GM21381 (cell line): ENCODE data around the gene SLC39A11.
"Not testable (repeated sequence)": the region's sequence is repeated elsewhere in the genome, so short reads cannot be mapped to it uniquely, and the experiment has no call there.

Experiments
- ATAC-seq: cut with Tn5 transposase; IDR thresholded peaks from one replicate; pipeline ENCODE4 v1.9.1; 2021; ENCODE audit warnings: mild to moderate bottlenecking, moderate library complexity; ENCODE audit not compliant: unreplicated experiment

The SLC39A11 gene

DNA sequence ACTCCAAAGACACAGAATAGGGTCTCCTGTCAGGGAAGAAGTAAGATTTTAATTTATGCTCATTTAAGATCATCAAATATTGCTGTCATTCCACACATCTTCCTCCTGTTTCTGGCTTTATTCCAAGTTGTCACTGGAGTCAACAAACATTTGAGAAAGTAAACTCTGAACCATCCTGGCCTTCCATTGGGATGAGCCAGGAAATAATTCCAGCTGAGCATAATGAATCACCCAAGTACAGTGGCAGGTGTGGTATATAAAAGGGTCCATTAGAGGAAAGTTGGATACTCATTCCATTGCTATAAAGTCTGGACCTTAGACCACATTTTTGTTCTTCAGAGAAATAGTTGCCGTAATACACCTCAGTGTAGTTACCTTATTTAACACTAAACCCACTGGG lies 246.1 kb downstream of the SLC39A11 start:
- ATAC-seq = no peak

DNA sequence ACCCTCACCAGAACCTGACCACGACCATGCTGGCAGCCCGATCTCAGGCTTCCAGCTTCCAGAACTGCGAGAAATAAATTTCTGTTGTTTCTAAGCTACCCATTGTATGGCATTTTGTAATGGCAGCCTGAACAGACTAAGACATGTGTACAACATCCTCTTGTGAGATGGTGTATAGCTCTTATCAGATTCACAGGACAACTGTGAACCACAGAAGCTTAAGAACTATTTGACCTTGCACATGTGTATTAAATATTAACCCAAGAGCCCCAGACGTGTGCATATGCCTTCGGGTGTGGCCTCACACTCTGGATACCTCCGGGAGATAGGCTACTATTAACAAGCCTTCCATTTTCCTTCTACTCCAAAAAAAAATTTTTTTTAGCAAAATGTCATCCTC lies 248.9 kb downstream of the SLC39A11 start:
- ATAC-seq = no peak

DNA sequence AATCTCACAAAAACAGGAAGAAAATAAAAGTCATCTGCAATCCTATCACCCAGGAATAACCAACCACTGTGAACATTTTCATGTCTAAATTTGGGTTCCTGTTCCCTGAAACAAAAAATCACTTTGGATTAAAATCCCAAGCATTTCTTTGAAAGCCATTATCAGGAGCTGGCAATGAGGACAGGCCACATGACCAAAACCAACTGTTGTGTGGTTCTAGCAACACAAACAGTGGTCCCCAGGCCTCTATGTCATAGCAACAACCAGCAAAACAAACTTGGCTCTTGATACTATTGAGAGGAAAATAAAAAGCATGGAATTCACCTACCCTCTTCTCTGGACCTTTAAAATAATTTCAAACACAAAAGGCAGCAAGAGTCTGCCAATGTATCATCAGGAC lies 252.5 kb downstream of the SLC39A11 start:
- no peak for ATAC-seq

DNA sequence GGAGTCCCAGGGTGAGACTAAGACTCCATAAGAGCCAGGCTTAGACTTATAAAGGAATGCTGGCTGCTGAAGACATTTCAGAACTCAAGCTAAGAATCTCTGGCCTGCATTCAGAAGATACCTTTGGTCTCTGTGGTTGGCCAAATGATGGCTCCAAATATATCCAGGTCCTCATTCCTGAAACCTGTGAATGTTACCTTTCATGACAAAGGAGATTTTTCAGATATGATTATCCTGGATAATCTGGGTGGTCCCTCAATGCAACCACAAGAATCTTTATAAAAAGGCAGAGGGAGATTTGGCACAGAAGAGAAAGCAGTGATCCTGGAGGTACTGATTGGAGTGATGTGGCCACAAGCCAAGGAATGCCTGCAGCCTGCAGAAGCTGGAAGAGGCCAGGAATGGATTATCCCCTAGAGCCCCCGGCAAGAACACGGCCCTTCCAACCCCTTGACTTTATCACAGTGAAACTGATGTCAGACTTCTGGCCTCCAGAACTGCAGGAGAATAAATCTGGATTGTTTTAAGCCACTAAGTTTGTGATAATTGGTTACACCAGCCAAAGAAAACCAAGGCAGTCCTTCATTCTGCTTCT lies 253.3 kb downstream of the SLC39A11 start:
- no peak for ATAC-seq

DNA sequence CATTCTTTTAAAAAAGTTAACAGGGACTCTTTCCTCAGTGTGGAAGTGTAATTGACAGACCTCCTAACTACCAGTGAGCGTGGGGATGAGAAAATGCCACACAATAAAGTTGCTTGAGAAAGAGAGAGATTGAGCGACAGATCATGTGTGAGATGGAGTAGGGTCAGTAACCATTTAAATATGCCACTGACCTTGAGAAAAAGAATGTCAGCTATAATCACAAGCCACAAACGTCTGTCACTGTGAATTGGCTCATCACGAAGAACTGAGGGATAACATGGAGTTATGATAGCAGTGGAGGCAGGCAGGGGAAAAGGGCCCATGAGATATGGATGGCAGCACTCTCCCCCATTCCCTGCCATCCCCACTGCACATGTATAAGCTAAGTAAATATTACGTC lies 253.9 kb downstream of the SLC39A11 start:
- ATAC-seq = no peak

DNA sequence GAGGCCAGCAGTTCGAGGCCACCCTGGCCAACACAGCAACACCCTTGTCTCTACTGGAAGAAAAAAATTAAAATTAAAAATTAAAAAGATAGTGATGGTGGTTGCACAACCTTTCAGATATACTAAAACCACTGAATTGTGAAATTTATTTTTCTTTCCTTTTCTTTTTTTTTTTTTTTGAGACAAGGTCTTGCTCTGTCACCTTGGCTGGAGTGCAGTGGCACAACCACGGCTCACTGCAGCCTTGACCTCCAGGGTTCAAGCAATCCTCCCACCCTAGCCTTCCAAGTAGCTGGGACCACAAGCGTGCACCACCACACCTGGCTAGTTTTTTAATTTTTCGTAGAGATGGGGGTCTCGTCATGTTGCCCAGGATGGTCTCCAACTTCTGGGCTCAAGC lies 254.4 kb downstream of the SLC39A11 start:
- no peak for ATAC-seq

DNA sequence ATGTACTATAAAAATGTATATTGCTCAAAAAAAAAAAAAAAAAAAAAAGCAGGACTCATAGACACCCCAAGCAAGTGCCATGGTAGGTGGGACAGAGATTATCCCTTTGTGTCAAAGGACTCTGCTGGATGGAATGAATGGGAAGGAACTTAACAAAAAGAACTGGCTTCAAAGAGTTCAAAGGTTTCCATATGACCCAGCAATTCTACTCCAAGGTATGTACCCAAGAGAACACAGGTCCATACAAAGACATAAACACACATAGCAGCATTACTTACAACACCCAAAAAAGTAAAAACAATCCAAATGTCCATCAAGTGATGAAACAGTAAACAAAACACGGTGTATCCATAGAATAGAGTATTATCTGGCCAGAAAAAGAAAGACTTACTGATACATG lies 255.2 kb downstream of the SLC39A11 start:
- ATAC-seq = no peak

DNA sequence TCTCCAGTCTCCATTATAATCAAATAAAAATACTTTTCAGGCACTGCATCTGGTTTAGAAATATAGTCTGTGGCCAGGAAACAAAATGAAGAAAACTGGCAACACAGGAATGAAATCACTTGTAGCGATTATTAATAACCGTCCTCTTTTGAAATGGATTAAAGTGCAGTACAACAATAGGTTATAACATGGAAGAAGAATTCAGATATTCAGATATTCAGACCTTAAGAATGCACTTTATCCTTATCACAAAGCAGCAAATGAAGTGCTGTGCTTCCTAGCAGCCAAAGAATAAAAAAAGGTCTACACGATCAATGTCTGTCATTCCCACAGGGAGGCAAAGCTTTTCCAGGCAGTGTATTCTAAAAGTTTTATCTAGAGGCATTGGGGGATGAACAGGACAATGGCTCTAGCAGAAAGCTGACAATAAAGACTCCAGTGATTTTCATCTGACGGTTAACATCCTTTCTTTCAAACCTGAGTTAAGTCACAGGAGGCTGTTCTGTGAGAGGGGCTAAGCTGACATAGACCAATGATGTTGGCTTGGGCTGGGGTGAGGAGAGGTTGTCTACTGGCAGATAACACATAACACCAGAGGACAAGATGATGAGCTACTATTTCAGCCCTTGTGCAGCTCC lies 259.2 kb downstream of the SLC39A11 start:
- ATAC-seq = no peak

DNA sequence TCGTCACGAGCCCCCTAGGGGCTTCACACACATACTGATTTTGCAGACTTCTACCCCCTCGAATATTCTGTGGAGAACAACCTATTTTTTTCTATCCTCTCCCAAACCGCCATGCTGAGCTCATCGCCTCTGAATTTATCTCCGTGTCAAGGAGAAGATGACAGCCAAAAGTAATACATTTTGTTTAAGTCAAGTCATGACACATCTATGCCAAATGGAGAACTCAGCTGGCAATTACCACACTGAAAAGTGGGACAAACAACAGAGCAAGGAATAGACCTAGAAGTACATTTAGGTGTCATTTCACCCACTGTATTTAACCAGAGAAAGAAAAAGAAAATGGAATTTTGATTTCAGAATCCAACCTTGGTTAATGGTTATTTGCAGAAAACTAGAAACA lies 260.2 kb downstream of the SLC39A11 start:
- ATAC-seq = no peak

DNA sequence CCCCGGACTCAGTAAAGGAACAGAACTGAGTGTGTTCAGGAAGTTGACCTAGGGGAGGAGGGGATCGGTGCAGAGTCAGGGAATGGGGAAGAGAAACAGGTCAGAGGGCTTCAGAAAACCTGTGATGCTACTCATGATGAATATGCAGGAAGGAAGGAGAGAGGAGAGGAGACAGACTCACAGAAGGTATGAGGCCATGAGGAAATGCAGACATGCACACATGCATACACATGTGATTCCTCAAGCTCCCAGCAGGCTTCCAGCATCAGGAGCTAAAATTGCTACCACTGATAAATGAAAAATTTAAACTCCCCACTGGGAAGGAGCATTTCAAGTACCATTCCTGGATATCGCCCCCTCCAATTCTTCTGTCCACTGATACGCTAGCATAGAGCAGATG lies 262.6 kb downstream of the SLC39A11 start:
- ATAC-seq = no peak

DNA sequence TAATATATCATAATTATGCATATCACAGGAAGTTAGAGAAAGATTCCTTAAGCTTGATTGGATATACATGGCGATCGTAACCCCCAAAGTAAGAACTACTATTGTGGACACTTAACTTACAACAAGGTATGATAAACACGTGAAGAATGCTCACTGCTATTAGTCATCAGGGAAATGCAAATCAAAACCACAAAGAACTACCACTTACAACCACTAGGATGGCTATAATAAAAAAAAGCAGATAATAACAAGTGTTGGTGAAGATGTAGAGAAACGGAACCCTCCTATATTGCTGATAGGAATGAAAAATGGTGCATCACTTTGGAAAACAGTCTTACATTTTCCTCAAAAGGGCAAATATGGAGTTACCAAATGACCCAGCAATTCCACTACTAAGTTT lies 265.9 kb downstream of the SLC39A11 start:
- ATAC-seq = no peak

DNA sequence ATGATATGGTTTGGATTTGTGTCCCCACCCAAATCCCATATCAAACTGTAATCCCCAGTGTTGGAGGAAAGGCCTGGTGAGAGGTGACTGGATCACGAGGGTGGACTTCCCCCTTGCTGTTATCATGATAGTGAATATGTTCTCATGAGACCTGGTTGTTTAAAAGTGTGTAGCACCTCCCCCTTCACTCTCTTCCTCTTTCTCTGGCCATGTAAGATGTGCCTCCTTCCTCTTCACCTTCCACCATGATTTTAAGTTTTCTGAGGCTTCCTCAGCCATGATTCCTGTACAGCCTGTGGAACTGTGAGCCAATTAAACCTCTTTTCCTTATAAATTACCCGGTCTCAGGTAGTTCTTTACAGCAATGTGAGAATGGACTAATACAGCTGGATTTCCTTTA lies 266.4 kb downstream of the SLC39A11 start:
- ATAC-seq = not testable (repeated sequence)

DNA sequence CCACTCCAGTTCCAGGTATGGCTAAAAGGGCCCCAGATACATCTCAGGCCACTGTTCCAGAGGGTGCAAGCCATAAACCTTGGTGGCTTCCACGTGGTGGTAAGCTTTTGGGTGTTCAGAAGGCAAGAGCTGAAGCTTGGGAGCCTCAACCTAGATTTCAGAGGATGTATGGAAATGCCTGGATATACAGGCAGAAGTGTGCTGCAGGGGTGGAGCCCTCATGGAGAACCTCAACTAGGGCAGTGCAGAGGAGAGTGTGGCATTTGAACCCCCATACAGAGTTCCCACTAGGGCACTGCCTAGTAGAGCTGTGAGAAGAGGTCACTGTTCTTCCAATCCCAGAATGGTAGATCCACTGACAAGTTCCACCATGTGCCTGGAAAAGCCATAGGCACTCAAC lies 267.3 kb downstream of the SLC39A11 start:
- ATAC-seq = no peak

DNA sequence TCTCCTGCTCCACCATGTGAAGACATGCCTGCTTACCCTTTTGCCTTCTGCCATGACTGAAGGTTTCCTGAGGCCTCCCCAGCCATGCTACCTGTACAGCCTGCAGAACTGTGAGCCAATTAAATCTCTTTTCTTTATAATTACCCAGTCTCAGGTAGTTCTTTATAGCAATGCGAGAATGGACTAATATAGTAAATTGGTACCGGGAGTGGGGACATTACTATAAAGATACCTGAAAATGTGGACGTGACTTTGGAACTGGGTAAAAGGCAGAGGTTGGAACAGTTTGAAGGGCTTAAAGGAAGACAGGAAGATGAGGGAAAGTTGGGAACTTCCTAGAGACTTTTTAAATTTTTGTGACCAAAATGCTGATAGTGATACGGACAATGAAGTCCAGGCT lies 268.2 kb downstream of the SLC39A11 start:
- not testable (repeated sequence) for ATAC-seq

DNA sequence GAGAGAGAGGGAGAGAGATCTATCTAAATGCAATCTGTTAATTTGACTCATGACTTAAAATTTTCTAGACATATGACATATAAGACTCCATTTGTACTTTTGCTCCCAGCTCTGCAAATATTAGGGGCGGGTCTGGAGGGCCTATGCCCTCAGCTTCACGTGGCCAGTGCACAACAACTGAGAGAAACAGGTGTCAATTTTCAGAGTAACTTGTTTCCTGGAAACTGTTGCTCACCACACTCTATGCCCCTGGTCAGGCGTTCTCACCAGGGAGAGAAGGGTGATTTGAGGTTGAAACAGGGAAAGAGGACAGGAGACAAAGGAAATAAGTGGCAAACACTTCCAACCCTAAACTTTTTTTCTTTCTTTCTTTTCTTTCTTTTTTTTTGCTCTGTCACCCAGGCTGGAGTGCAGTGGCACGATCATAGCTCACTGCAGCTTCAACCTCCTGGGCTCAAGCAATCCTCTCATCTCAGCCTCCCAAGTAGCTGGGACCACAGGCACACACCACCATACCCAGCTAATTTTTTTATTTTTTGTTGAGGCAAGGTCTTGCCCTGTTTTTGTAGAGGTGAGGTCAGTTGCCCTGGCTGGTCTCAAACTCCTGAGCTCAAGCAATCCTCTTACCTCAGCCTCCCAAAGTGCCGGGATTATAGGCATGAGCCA lies 270.0 kb downstream of the SLC39A11 start:
- no peak for ATAC-seq

DNA sequence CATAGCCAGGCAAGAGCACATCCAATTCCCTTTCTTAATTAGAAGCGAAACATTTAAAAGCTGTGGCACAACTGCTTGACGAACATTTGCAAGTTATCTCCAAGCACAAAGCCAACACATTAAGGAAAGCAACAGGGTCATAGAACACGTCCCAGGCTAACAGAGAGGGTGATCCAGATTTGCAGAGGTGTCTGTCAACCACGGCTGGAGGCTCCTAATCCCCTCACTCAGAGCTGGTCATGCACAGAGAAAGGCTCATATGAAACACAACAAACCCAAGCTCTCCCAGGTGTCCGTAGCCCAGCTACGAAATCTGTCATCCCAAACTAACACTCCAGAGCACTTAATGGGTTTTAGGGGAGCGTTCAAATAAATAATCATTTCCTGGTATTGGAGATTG lies 276.1 kb downstream of the SLC39A11 start:
- ATAC-seq = no peak

DNA sequence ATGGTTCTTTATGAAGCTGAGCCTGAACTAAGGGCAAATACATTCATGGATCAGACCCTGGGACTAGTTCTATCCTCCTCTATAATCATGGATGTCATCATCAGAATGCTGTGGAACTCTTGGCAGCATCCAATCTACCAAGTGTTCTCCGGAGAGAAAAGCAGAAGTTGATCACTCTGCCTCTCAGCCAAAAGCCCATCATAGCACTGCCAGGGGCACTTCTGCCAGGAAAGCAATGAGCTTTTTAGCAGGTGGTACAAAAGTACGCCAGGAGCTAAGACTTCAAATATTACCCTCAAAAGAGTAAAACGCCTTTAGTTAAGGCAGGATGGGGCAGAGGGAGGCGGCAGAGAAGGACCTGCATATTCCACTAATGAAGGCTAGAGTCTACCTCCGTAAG lies 279.0 kb downstream of the SLC39A11 start:
- no peak for ATAC-seq

DNA sequence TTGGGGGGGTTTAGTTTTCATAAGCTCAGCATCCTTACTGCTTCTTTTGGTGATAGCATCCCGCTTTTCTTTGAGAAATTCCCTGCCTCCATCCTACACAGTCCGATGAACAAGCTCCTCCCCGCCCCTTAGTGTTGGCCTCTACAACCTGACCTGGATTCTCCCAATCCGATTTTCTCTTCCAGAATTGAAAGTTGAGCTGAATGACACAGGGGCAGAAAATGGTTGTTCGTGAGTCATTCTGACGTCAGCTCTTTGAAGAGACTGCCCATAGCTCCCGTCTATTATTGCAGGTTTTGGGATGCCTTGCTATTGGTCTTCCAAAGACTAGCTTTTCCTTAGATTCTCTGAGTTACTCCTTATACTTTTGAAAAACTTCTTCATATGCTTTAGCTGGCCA lies 279.7 kb downstream of the SLC39A11 start:
- no peak for ATAC-seq

DNA sequence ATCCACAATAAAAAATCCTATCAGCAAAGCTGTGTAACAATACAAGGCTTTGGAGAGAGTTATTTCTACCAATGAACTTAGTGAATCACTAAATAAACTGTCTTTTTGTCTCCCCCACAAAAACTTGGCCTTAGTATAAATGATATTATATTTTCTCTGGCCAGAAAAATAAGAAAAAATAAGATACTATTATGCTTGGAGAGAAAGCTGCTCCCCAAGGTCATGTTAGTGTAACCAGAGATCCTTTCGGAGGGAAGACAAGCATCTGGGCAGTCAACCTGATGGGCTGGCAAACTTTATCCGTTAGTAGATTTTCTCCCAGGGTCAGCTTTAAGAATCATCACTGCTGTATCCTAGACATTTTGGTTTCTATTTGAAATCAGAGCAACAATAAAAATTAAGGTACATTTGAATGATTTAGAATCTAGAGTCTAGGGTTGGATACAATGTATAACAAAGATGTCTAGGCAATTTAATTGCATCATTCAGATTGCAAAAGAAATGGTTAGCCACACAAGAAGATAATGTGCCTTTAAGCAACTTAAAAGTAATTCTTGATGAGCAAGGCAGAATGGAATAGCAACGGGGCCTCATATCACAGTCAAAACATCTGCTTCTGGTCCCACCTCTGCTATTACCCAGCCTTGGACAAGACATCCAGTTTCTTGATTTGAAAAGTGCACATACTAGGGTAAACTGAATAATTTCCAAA lies 280.4 kb downstream of the SLC39A11 start:
- ATAC-seq = no peak

DNA sequence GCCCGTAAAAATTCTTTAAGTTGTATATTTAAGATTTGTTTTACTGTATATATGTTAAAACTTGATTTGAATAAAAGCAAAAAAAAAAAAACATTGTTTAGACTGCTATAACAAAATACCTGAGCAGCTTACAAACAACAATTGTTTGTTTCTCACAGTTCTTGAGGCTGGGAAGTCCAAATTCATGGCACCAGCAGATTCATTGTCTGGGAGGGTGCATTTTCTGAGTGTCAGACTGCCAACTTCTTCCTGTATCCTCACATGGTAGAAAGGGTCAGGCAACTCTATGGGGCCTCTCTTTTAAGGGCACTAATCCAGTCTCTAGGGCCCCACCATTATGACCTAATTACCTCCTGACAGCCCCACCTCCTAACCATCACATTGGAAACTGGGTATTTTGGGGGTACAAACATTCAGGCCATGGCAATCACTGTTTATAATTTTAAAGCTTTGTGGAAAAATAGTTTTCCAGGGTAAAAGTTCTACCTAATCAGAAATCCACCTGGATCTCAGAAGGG lies 281.4 kb downstream of the SLC39A11 start:
- ATAC-seq = no peak

DNA sequence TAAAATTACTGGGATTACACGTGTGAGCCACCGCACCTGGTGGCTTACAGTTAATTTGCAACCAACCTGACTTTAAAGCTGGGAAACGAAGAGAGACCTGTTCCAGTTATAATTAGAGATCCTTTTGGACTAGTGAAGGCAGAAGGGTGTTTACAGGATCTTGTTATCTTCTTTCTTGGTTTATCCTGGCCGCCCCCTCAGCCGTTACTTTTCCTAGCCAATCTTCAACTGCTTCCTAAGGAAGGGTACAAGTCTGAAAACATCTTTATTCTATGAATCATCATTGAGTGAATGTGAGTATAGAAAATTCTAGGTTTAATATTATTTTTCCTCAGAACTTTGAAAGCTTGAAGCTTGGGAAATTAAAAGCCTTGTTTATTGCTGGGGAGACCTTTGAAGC lies 286.5 kb downstream of the SLC39A11 start:
- no peak for ATAC-seq
